ENCODE measurements around the gene FBXO17. TPM values are rescaled to one million over a fixed set of nuclear protein-coding genes. Genes with fewer than 3 reads are reported as not detected.

Gene FBXO17
- polyA plus RNA-seq, 1 donor from 2014 or later: not detected

DNA sequence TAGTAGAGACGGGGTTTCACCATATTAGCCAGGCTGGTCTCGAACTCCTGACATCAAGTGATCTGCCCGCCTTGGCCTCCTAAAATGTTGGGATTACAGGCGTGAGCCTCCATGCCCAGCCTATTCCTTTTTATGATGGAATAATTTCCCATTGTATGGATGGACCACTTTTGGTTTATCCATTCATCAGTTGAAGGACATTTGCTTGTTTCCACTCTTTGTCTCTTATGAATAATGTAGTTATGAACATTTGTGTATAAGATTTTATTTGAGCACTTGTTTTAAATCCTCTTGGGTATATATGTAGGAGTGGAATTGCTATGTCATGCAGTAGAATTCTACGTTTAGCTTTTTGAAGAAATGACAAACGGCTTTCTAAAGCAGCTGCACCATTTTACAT is 33.5 kb upstream of the FBXO17 start:
- Histone ChIP-seq H4K20me1 (ENCODE audit: insufficient read depth) (no peaks in the 10 kb centered on the region), H3K27me3 (ENCODE audit: insufficient read depth, low read depth, low read length) (no peaks in the 10 kb centered on the region), H3K27ac (ENCODE audit: low read length) (no peak overlapping the region), H3K9me3 (ENCODE audit: low read length) (no peaks in the 10 kb centered on the region), H3K79me2 (replicated peaks; ENCODE audit: insufficient read depth, low read length) (no peaks in the 10 kb centered on the region), H3K4me3 (ENCODE audit: low read length) (no peak overlapping the region), H3K36me3 (ENCODE audit: insufficient read depth, low read length) (no peaks in the 10 kb centered on the region), H3F3A (ENCODE audit: insufficient read depth, low read length, poor library complexity, severe bottlenecking) (no peaks in the 10 kb centered on the region), H3K9me2 (ENCODE audit: insufficient read depth, low read length) (no peaks in the 10 kb centered on the region), H3K4me2 (ENCODE audit: low read length) (no peak overlapping the region), H3K9ac (ENCODE audit: low read length) (no peak overlapping the region), H2AFZ (ENCODE audit: low read depth, low read length) (no peak overlapping the region)
- no peak for TF ChIP-seq REST (IDR thresholded peaks at IDR 0.05; ENCODE audit: borderline replicate concordance)
- TF ChIP-seq MXI1 (conservative IDR thresholded peaks at IDR 0.05; ENCODE audit: poor library complexity, severe bottlenecking): no peak
- no peak for TF ChIP-seq EP300 (conservative IDR thresholded peaks at IDR 0.05; ENCODE audit: poor library complexity, severe bottlenecking)
- no peak for TF ChIP-seq EZH2 (IDR thresholded peaks at IDR 0.05; ENCODE audit: borderline replicate concordance, insufficient read depth, low read length, poor library complexity, severe bottlenecking)
- TF ChIP-seq CTCF (IDR thresholded peaks at IDR 0.05; ENCODE audit: poor library complexity, severe bottlenecking): no peak
- TF ChIP-seq SMC3 (conservative IDR thresholded peaks at IDR 0.05; ENCODE audit: poor library complexity): no peak
- no peak for TF ChIP-seq TAF1 (IDR thresholded peaks at IDR 0.05; ENCODE audit: low read depth)
- no peak for TF ChIP-seq POLR2AphosphoS5 (IDR thresholded peaks at IDR 0.05)
- no peak for TF ChIP-seq RAD21 (conservative IDR thresholded peaks at IDR 0.05)

DNA sequence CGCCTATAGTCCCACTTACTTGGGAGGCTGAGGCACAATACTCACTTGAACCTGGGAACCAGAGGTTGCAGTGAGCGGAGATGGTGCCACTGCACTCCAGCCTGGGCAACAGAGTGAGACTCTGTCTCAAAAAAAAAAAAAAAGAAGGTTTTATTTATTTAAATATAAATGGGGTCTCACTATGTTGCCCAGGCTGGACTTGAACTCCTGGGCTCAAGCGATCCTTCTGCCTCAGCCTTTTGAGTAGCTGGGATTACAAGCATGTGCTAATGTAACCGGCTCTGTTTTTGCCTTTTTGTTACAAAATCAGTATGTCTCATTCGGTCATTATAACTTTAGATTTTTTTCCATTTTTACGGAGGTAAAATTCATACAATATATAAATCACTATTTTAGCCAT is 32.6 kb upstream of the FBXO17 start:
- Histone ChIP-seq H3K27me3 (ENCODE audit: insufficient read depth, low read depth, low read length) (no peaks in the 10 kb centered on the region), H2AFZ (ENCODE audit: low read depth, low read length) (no peak overlapping the region), H3K9ac (ENCODE audit: low read length) (no peak overlapping the region), H3K9me3 (ENCODE audit: low read length) (no peaks in the 10 kb centered on the region), H3F3A (ENCODE audit: insufficient read depth, low read length, poor library complexity, severe bottlenecking) (no peaks in the 10 kb centered on the region), H3K4me3 (ENCODE audit: low read length) (no peak overlapping the region), H3K79me2 (replicated peaks; ENCODE audit: insufficient read depth, low read length) (no peaks in the 10 kb centered on the region), H4K20me1 (ENCODE audit: insufficient read depth) (no peaks in the 10 kb centered on the region), H3K4me2 (ENCODE audit: low read length) (no peak overlapping the region), H3K36me3 (ENCODE audit: insufficient read depth, low read length) (no peaks in the 10 kb centered on the region), H3K27ac (ENCODE audit: low read length) (no peak overlapping the region), H3K9me2 (ENCODE audit: insufficient read depth, low read length) (no peaks in the 10 kb centered on the region)
- TF ChIP-seq EP300 (conservative IDR thresholded peaks at IDR 0.05; ENCODE audit: poor library complexity, severe bottlenecking) (no peak), EZH2 (IDR thresholded peaks at IDR 0.05; ENCODE audit: borderline replicate concordance, insufficient read depth, low read length, poor library complexity, severe bottlenecking) (no peak), REST (IDR thresholded peaks at IDR 0.05; ENCODE audit: borderline replicate concordance) (no peak), CTCF (IDR thresholded peaks at IDR 0.05; ENCODE audit: poor library complexity, severe bottlenecking) (no peak), SMC3 (conservative IDR thresholded peaks at IDR 0.05; ENCODE audit: poor library complexity) (no peak), POLR2AphosphoS5 (IDR thresholded peaks at IDR 0.05) (no peak), TAF1 (IDR thresholded peaks at IDR 0.05; ENCODE audit: low read depth) (no peak), MXI1 (conservative IDR thresholded peaks at IDR 0.05; ENCODE audit: poor library complexity, severe bottlenecking) (no peak), RAD21 (conservative IDR thresholded peaks at IDR 0.05) (no peak)

Data from neural cell (in vitro differentiated cells).